Right lobe of liver (tissue), 6 donors: ENCODE results near the gene SLC5A6. TPM values are rescaled to one million over a fixed set of nuclear protein-coding genes. Genes with fewer than 3 reads are reported as not detected.

Experiments
- ATAC-seq, 4 donors: fragments of 200-7000 bp; cut with Tn5 transposase; one replicate each; pipeline ENCODE4 v1.9.1; 2020; ENCODE audit warnings: mild to moderate bottlenecking in 4 of 4, moderate library complexity in 4 of 4
- DNase-seq, 3 donors: peaks; one replicate each; pipeline ENCODE4 v3.0.0-alpha.2; 2020
- H3K27ac ChIP-seq, 3 donors: fragments of 200-600 bp; one replicate each; pipeline ENCODE4 v1.8.0; 2022
- H3K27me3 ChIP-seq, 2 donors: fragments of 200-600 bp; one replicate each; pipeline ENCODE4 v1.8.0; 2022
- H3K36me3 ChIP-seq, 4 donors: fragments of 200-600 bp; sonication (generic) in 1 of 4; one replicate each; pipeline versions ENCODE4 v1.5.1 to v1.8.0; 2017 to 2022; ENCODE audit warnings: control low read depth in 1 of 4
- H3K4me1 ChIP-seq, 4 donors: fragments of 200-600 bp; sonication (generic) in 1 of 4; one replicate each; pipeline versions ENCODE4 v1.5.1 to v1.8.0; 2017 to 2022; ENCODE audit warnings: control low read depth in 1 of 4
- H3K4me3 ChIP-seq, 3 donors: fragments of 200-600 bp; one replicate each; pipeline ENCODE4 v1.8.0; 2022
- H3K9me3 ChIP-seq, 4 donors: fragments of 200-600 bp; sonication (generic) in 1 of 4; one replicate each; pipeline versions ENCODE4 v1.5.1 to v1.8.0; 2017 to 2022; ENCODE audit warnings: control low read depth in 1 of 4
- POLR2A ChIP-seq: fragments of 450-650 bp; IDR thresholded peaks from one replicate; pipeline ENCODE4 v1.6.1; 2017; ENCODE audit warnings: antibody characterized with exemption, mild to moderate bottlenecking
- WGBS: methylation state at CpG from one replicate; pipeline ENCODE4 v1.1.6; 2018; ENCODE audit warnings: low coverage, low lambda C conversion rate; ENCODE audit not compliant: insufficient coverage; ENCODE audit errors: missing lambda C conversion rate; 5-methylcytosine and 5-hydroxymethylcytosine counted together
- intact Hi-C, 2 donors: fragments of 100-400 bp; cut with DNase I; formaldehyde crosslinking; loops; one replicate each; pipeline versions ENCODE4 v1.11.2 to v1.14.1; 2022
- total RNA-seq, 6 experiments: library from RNA; depleted of rRNA in 2 of 6; stranded (reverse); fragments of >200 nt in 2 of 6; fragmentation: NEBNext Ultra II Directional in 3 of 6; extraction: Animal tissue kit (Norgen Biotek cat#: 25700) in 3 of 6; gene quantifications; one replicate each; pipeline versions ENCODE4 v1.1.0 to v1.2.4, GENCODE V29; 2016 to 2023
- TF ChIP-seq, protein P1 (sequence below), 4 donors: fragments of 200-600 bp in 3 of 4; fragments of 450-650 bp in 1 of 4; IDR thresholded peaks; one replicate each; pipeline versions ENCODE4 v1.5.1 to v1.8.0; 2016 to 2022; ENCODE audit warnings: antibody characterized with exemption in 4 of 4, mild to moderate bottlenecking in 2 of 4
- donor health status: DM: no; HTN: yes; CAD: no.
- donor health status: DM: no; HTN: no; CAD: no.
- donor health status: DM: no; HTN: no; CAD: no.
- donor health status: DM: no; HTN: yes; CAD: no.
- donor health status: DM: no; HTN: yes; CAD: no.

Gene SLC5A6
- total RNA-seq, 6 experiments from 2014 or later: 57.5 to 151 (median 90.3) TPM

GRCh38 chr2:27236136-27236535, 24.1 kb upstream of the SLC5A6 start:
- Histone ChIP-seq H3K27ac (no peak overlapping the region), H3K9me3 (no peaks in the 10 kb centered on the region), H3K4me1 (no peaks in the 10 kb centered on the region), H3K27me3 (no peaks in the 10 kb centered on the region), H3K36me3 (peaks cover 0 to 100% (median 56%) of the 10 kb centered on the region in 4 donors), H3K4me3 (no peak overlapping the region)
- intact Hi-C loops: no loop called here
- TF ChIP-seq POLR2A: no peak
- TF ChIP-seq, protein P1, sequence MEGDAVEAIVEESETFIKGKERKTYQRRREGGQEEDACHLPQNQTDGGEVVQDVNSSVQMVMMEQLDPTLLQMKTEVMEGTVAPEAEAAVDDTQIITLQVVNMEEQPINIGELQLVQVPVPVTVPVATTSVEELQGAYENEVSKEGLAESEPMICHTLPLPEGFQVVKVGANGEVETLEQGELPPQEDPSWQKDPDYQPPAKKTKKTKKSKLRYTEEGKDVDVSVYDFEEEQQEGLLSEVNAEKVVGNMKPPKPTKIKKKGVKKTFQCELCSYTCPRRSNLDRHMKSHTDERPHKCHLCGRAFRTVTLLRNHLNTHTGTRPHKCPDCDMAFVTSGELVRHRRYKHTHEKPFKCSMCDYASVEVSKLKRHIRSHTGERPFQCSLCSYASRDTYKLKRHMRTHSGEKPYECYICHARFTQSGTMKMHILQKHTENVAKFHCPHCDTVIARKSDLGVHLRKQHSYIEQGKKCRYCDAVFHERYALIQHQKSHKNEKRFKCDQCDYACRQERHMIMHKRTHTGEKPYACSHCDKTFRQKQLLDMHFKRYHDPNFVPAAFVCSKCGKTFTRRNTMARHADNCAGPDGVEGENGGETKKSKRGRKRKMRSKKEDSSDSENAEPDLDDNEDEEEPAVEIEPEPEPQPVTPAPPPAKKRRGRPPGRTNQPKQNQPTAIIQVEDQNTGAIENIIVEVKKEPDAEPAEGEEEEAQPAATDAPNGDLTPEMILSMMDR (IDR thresholded peaks at IDR 0.05): no peak
- 100% methylated on average over 5 of the region's 12 CpGs for WGBS
- DNase-seq (no peak), ATAC-seq (no peak)

DNA sequence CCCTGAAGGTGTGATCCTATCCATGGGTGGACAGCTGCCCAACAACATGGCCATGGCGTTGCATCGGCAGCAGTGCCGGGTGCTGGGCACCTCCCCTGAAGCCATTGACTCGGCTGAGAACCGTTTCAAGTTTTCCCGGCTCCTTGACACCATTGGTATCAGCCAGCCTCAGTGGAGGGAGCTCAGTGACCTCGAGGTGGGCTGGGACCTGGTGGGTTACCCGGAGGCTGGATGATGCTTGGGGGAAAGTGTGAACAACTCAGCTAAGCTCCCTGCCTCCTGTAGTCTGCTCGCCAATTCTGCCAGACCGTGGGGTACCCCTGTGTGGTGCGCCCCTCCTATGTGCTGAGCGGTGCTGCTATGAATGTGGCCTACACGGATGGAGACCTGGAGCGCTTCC, 21.3 kb upstream of the SLC5A6 start:
- no peaks in the 10 kb centered on the region for H3K27me3 ChIP-seq
- H3K4me3 ChIP-seq: no peak overlapping the region
- peaks cover 0 to 99% (median 51%) of the 10 kb centered on the region in 4 donors for H3K36me3 ChIP-seq
- TF ChIP-seq, protein P1 (IDR thresholded peaks at IDR 0.05): no peak
- no peak for TF ChIP-seq POLR2A
- H3K4me1 ChIP-seq: no peaks in the 10 kb centered on the region
- ATAC-seq (no peak), DNase-seq (no peak)
- WGBS: 85% methylated on average over 5 of the region's 14 CpGs
- no peak overlapping the region for H3K27ac ChIP-seq
- intact Hi-C loops: no loop called here
- no peaks in the 10 kb centered on the region for H3K9me3 ChIP-seq

DNA sequence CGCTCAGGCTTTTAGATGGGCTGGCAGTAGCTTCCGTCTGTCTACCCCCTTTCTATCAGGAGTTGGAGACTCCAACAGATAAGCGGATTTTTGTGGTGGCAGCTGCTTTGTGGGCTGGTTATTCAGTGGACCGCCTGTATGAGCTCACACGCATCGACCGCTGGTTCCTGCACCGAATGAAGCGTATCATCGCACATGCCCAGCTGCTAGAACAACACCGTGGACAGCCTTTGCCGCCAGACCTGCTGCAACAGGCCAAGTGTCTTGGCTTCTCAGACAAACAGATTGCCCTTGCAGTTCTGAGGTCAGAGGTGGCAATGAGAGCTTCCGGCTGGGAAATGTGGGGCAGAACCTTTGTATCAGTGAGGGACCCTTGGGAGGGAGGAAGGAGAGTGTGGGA, 19.9 kb upstream of the SLC5A6 start:
- H3K36me3 ChIP-seq: peaks cover 0 to 98% (median 43%) of the 10 kb centered on the region in 4 donors
- no peaks in the 10 kb centered on the region for H3K27me3 ChIP-seq
- H3K9me3 ChIP-seq: no peaks in the 10 kb centered on the region
- 91% methylated on average over 10 of the region's 13 CpGs for WGBS
- DNase-seq: no peak
- no peaks in the 10 kb centered on the region for H3K4me1 ChIP-seq
- intact Hi-C loops: no loop called here
- H3K27ac ChIP-seq: no peak overlapping the region
- no peak overlapping the region for H3K4me3 ChIP-seq
- TF ChIP-seq, protein P1 (IDR thresholded peaks at IDR 0.05): no peak
- no peak for TF ChIP-seq POLR2A
- no peak for ATAC-seq

DNA sequence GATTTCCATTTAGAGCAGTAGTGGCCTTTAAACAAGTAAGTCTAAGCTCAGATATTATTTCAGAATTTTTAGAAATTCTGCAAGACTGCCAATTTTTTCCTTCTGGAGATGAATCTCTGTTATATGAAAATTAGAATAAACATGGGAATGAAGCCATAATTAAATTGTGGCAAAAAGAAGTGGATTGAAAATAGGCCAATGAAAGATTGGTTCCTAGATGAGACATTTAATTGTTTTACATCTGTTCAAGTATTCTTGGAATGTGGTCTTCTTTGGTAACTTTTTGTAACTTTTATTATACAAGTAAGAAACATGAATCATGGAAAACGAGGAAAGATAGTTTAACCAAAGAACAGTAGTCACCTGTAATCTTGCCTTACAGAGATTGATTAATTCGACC, 15.4 kb upstream of the SLC5A6 start:
- DNase-seq: no peak
- no peaks in the 10 kb centered on the region for H3K27me3 ChIP-seq
- no peak for ATAC-seq
- H3K36me3 ChIP-seq: peaks cover 6 to 94% (median 40%) of the 10 kb centered on the region in 4 donors
- H3K27ac ChIP-seq: no peak overlapping the region
- intact Hi-C loops: no loop called here
- no peak for TF ChIP-seq POLR2A
- TF ChIP-seq, protein P1 (IDR thresholded peaks at IDR 0.05): no peak
- no peaks in the 10 kb centered on the region for H3K9me3 ChIP-seq
- no peak overlapping the region for H3K4me3 ChIP-seq
- WGBS: 93% methylated on average over 2 of the region's 2 CpGs
- H3K4me1 ChIP-seq: no peaks in the 10 kb centered on the region

DNA sequence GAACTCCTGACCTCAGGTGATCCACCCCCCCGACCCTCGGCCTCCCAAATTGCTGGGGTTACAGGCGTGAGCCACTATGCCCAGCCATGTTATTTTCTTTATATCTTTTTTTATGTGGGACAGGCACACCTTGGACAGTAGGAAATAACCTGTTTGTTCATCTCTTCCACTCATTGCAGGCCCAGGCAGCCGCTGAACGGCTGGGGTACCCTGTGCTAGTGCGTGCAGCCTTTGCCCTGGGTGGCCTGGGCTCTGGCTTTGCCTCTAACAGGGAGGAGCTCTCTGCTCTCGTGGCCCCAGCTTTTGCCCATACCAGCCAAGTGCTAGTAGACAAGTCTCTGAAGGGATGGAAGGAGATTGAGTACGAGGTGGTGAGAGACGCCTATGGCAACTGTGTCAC, 13.5 kb upstream of the SLC5A6 start:
- DNase-seq (no peak), ATAC-seq (peak in 1 of 4 donors; percentile 17)
- H3K4me3 ChIP-seq: no peak overlapping the region
- no peaks in the 10 kb centered on the region for H3K9me3 ChIP-seq
- H3K36me3 ChIP-seq: peaks cover 2 to 82% (median 37%) of the 10 kb centered on the region in 4 donors
- intact Hi-C loops: no loop called here
- 89% methylated on average over 8 of the region's 9 CpGs for WGBS
- H3K4me1 ChIP-seq: no peaks in the 10 kb centered on the region
- no peaks in the 10 kb centered on the region for H3K27me3 ChIP-seq
- TF ChIP-seq, protein P1 (IDR thresholded peaks at IDR 0.05): no peak
- no peak for TF ChIP-seq POLR2A
- H3K27ac ChIP-seq: no peak overlapping the region
